Measurements from ENCODE around the gene IFT52. TPM values are rescaled to one million over a fixed set of nuclear protein-coding genes. Genes with fewer than 3 reads are reported as not detected.

The IFT52 gene
- total RNA-seq, 8 experiments from 2014 or later = 14.6 to 67.5 (median 56.7) TPM

DNA sequence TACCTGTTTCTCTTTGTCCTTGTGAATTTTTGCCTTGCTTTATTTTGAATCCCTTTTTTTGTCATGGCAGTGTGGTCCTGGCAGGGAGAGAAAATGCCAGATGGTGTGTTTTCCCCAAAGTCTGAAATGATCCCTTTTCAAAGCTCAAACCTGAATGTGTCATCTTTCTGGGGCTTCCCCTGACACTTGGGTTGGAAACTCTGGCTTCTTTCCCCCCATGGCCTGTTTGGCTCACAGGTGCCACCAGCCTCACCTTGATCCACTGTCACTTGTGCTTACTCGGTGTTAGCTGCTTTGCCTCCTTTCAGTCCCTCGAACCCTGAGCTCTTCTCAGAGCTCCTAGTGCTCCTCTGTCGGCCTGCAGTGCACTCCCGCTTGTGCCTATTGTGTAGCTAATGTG is 98.4 kb downstream of the IFT52 start:
- H3K4me3 ChIP-seq = no peak overlapping the region
- H3K4me1 ChIP-seq (replicated peaks in 1 of 2) = no peaks in the 10 kb centered on the region
- 33 to 95% (median 56%) methylated on average over 1 to 4 of the region's 4 CpGs; no CpG with 5 or more reads in 5 of the 10 experiments for WGBS, 10 experiments
- no peak for ATAC-seq (replicated peaks in 6 of 8)
- H3K27ac ChIP-seq = no peak overlapping the region
- in situ Hi-C loops (cut with MboI; ENCODE audit: low pct_unique_long_range_greater_than_20kb in 2 of 9, low sequenced_read_pairs in 9 of 9, unreplicated experiment in 9 of 9) = no loop called here

GRCh38 chr20:43690943-43691598 is 100.3 kb downstream of the IFT52 start:
- no peak overlapping the region for H3K4me3 ChIP-seq
- no peak for ATAC-seq (replicated peaks in 6 of 8)
- WGBS, 10 experiments = 70 to 100% (median 96%) methylated on average over 2 to 8 of the region's 9 CpGs
- H3K27ac ChIP-seq = no peak overlapping the region
- no peaks in the 10 kb centered on the region for H3K4me1 ChIP-seq (replicated peaks in 1 of 2)
- in situ Hi-C loops (cut with MboI; ENCODE audit: low pct_unique_long_range_greater_than_20kb in 2 of 9, low sequenced_read_pairs in 9 of 9, unreplicated experiment in 9 of 9) = loop anchor here in 1 of 9 experiments (10.0 kb wide), 1 partner anchor 146 kb away; no protein-coding TSS in a partner anchor

- in situ Hi-C loops (cut with MboI; ENCODE audit: low pct_unique_long_range_greater_than_20kb in 2 of 9, low sequenced_read_pairs in 9 of 9, unreplicated experiment in 9 of 9) = loop anchor here in 1 of 9 experiments (10.0 kb wide), 1 partner anchor 147 kb away; no protein-coding TSS in a partner anchor
- peak in 3 of 8 experiments; percentile 79 to 85 (median 80) for ATAC-seq (replicated peaks in 6 of 8)
- Histone ChIP-seq H3K27ac (no peak overlapping the region), H3K4me3 (no peak overlapping the region), H3K4me1 (replicated peaks in 1 of 2) (no peaks in the 10 kb centered on the region)
- WGBS, 10 experiments = 45 to 100% (median 80%) methylated on average over 1 to 4 of the region's 5 CpGs; no CpG with 5 or more reads in 5 of the 10 experiments
Measured at GRCh38 chr20:43691928-43692524, 101.3 kb downstream of the IFT52 start.

DNA sequence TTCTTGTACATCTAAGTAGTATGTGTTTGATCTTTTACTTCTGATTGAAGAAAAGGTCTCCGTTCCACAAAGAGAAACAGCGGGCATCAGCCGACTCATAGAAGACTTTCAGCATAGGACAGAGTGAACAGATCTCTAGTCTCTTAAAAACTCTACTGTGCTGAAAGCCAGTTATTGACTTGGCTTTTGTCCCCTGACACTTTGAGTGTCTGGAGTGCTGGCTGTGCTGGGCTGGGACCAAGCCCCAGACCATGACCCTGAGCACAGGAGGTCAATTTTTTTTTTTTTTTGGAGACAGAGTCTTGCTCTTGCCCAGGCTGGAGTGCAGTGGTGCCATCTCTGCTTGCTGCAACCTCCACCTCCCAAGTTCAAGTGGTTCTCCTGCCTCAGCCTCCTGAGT is 104.0 kb downstream of the IFT52 start:
- H3K4me3 ChIP-seq = no peak overlapping the region
- no peak overlapping the region for H3K27ac ChIP-seq
- in situ Hi-C loops (cut with MboI; ENCODE audit: low pct_unique_long_range_greater_than_20kb in 2 of 9, low sequenced_read_pairs in 9 of 9, unreplicated experiment in 9 of 9) = loop anchor here in 1 of 9 experiments (10.0 kb wide), 1 partner anchor 150 kb away; no protein-coding TSS in a partner anchor
- no peaks in the 10 kb centered on the region for H3K4me1 ChIP-seq (replicated peaks in 1 of 2)
- no peak for ATAC-seq (replicated peaks in 6 of 8)
- 86 to 100% (median 98%) methylated on average over 1 to 3 of the region's 3 CpGs; no CpG with 5 or more reads in 2 of the 10 experiments for WGBS, 10 experiments

DNA sequence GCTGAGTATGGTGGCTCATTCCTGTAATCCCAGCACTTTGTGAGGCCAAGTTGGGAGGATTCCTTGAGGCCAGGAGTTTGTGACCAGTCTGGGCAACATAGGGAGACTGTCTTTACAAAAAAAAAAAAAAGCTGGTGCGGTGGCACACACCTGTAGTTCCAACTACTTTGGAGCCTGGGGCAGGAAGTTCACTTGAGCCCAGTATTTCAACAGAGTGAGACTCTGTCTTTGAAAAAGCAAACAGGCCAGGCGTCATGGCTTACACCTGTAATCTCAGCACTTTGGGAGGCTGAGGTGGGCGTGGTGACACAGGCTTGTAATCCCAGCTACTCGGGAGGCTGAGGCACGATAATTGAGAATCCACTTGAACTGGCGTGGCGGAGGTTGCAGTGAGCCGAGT is 104.8 kb downstream of the IFT52 start:
- H3K27ac ChIP-seq = no peak overlapping the region
- no peak overlapping the region for H3K4me3 ChIP-seq
- ATAC-seq (replicated peaks in 6 of 8) = no peak
- H3K4me1 ChIP-seq (replicated peaks in 1 of 2) = no peaks in the 10 kb centered on the region
- in situ Hi-C loops (cut with MboI; ENCODE audit: low pct_unique_long_range_greater_than_20kb in 2 of 9, low sequenced_read_pairs in 9 of 9, unreplicated experiment in 9 of 9) = loop anchor here in 1 of 9 experiments (10.0 kb wide), 1 partner anchor 151 kb away; no protein-coding TSS in a partner anchor
- WGBS, 10 experiments = 91 to 100% (median 99%) methylated on average over 3 to 8 of the region's 8 CpGs; no CpG with 5 or more reads in 5 of the 10 experiments

Other genes with a start within 250 kb of the IFT52 start
- 100 to 1,000 TPM in 3 of 8 experiments, 10 to 100 TPM in 5; 34.4 to 179 (median 82.9) TPM for gene SRSF6, start 133.0 kb upstream of the IFT52 start, total RNA-seq
- 10 to 100 TPM in 5 of 8 experiments, 1 to 10 TPM in 2, under 1 TPM in 1; 0.81 to 14.9 (median 12.2) TPM for gene L3MBTL1, start 83.2 kb upstream of the IFT52 start, total RNA-seq
- gene SGK2, start 31.9 kb upstream of the IFT52 start, total RNA-seq = 1 to 10 TPM in 3 of 8 experiments, under 1 TPM in 4, not detected in 1; 0.33 to 2.1 (median 0.98) TPM
- 10 to 100 TPM in 3 of 8 experiments, 1 to 10 TPM in 4, not detected in 1; 1.1 to 47.3 (median 1.5) TPM for gene MYBL2, start 76.2 kb downstream of the IFT52 start, total RNA-seq
- gene GTSF1L, start 136.1 kb downstream of the IFT52 start, total RNA-seq = under 1 TPM in 2 of 8 experiments, not detected in 6; 0.43 to 0.52 TPM